ENCODE results near the gene RYR2. TPM values are rescaled to one million over a fixed set of nuclear protein-coding genes. Genes with fewer than 3 reads are reported as not detected.

The RYR2 gene
- total and polyA plus RNA-seq, 9 of the 15 experiments (the other 6 are each of a cell fraction or from before 2014, with no cell fraction given), result 0.03 to 0.42 (median 0.14) TPM

DNA sequence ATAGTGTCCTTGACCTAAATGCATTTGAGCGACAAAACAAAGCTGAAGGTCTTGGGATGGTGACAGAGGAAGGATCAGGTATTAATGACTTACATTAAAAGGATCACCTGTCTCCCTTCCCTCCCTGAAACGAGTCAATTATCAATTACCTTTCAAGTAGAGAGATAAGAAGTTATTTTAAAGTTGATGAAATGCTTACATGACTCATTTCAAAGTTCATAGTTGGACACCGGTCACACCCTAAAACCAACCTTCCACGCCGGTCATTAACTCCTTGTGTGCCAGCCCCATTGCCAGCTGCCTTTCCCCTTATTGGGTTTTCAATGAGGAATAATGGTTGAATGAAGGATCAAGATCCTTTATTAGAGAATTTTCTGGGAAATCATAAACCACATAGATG is 719.0 kb downstream of the RYR2 start:
- no peak for DNase-seq (ENCODE audit: extremely low read depth in 1 of 4, low spot score in 3 of 4)
- TF ChIP-seq, protein P1, sequence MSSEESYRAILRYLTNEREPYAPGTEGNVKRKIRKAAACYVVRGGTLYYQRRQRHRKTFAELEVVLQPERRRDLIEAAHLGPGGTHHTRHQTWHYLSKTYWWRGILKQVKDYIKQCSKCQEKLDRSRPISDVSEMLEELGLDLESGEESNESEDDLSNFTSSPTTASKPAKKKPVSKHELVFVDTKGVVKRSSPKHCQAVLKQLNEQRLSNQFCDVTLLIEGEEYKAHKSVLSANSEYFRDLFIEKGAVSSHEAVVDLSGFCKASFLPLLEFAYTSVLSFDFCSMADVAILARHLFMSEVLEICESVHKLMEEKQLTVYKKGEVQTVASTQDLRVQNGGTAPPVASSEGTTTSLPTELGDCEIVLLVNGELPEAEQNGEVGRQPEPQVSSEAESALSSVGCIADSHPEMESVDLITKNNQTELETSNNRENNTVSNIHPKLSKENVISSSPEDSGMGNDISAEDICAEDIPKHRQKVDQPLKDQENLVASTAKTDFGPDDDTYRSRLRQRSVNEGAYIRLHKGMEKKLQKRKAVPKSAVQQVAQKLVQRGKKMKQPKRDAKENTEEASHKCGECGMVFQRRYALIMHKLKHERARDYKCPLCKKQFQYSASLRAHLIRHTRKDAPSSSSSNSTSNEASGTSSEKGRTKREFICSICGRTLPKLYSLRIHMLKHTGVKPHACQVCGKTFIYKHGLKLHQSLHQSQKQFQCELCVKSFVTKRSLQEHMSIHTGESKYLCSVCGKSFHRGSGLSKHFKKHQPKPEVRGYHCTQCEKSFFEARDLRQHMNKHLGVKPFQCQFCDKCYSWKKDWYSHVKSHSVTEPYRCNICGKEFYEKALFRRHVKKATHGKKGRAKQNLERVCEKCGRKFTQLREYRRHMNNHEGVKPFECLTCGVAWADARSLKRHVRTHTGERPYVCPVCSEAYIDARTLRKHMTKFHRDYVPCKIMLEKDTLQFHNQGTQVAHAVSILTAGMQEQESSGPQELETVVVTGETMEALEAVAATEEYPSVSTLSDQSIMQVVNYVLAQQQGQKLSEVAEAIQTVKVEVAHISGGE (CRISPR knock-in tag; IDR thresholded peaks at IDR 0.05), result no peak
- TF ChIP-seq ZNF146 (CRISPR knock-in tag; IDR thresholded peaks at IDR 0.05; ENCODE audit: unreplicated experiment) (no peak), MBD2 (IDR thresholded peaks at IDR 0.05; ENCODE audit: borderline replicate concordance, low read depth) (no peak), ZFX (CRISPR knock-in tag; IDR thresholded peaks at IDR 0.05) (no peak), TCF7L2 (IDR thresholded peaks at IDR 0.05; ENCODE audit: low read depth, low read length) (no peak), SRF (CRISPR knock-in tag; IDR thresholded peaks at IDR 0.05) (no peak), SETDB1 (IDR thresholded peaks at IDR 0.05; ENCODE audit: low read length) (no peak), FOXK1 (CRISPR knock-in tag; IDR thresholded peaks at IDR 0.05; ENCODE audit: borderline replicate concordance) (no peak), MAZ (CRISPR knock-in tag; conservative IDR thresholded peaks at IDR 0.05 in 1 of 2, IDR thresholded peaks at IDR 0.05 in 1 of 2) (no peak), FOXM1 (IDR thresholded peaks at IDR 0.05; ENCODE audit: low read depth) (no peak), FOXM1 (CRISPR knock-in tag; IDR thresholded peaks at IDR 0.05; ENCODE audit: low read depth) (no peak), BMI1 (IDR thresholded peaks at IDR 0.05; ENCODE audit: low read length) (no peak)
- TF ChIP-seq, protein P2, sequence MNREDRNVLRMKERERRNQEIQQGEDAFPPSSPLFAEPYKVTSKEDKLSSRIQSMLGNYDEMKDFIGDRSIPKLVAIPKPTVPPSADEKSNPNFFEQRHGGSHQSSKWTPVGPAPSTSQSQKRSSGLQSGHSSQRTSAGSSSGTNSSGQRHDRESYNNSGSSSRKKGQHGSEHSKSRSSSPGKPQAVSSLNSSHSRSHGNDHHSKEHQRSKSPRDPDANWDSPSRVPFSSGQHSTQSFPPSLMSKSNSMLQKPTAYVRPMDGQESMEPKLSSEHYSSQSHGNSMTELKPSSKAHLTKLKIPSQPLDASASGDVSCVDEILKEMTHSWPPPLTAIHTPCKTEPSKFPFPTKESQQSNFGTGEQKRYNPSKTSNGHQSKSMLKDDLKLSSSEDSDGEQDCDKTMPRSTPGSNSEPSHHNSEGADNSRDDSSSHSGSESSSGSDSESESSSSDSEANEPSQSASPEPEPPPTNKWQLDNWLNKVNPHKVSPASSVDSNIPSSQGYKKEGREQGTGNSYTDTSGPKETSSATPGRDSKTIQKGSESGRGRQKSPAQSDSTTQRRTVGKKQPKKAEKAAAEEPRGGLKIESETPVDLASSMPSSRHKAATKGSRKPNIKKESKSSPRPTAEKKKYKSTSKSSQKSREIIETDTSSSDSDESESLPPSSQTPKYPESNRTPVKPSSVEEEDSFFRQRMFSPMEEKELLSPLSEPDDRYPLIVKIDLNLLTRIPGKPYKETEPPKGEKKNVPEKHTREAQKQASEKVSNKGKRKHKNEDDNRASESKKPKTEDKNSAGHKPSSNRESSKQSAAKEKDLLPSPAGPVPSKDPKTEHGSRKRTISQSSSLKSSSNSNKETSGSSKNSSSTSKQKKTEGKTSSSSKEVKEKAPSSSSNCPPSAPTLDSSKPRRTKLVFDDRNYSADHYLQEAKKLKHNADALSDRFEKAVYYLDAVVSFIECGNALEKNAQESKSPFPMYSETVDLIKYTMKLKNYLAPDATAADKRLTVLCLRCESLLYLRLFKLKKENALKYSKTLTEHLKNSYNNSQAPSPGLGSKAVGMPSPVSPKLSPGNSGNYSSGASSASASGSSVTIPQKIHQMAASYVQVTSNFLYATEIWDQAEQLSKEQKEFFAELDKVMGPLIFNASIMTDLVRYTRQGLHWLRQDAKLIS (CRISPR knock-in tag; IDR thresholded peaks at IDR 0.05), result no peak

More for the DNA sequence above, 719.0 kb downstream of the RYR2 start:
- no peak overlapping the region for H3K4me3 ChIP-seq
- H3K4me1 ChIP-seq (replicated peaks in 1 of 2; ENCODE audit: control insufficient read depth in 2 of 2, insufficient read depth in 2 of 2, low read length in 2 of 2), result no peaks in the 10 kb centered on the region
- in situ Hi-C loops (cut with MboI) (no loop called here), intact Hi-C loops (cut with micrococcal nuclease) (no loop called here)
- no peak overlapping the region for H3K4me2 ChIP-seq (ENCODE audit: insufficient read depth, low read length)
- ChIA-PET CTCF (ENCODE audit: low intra/inter-chr PET ratio) (no interaction called here), POLR2A (interaction anchor here (0.7 kb wide), 1 partner anchor 1534 kb away, joined by 6 read pairs; no protein-coding TSS in a partner anchor)
- FAIRE-seq (no peak), ATAC-seq (no peak)
- WGBS (ENCODE audit: insufficient coverage, low coverage, missing lambda C conversion rate), result 3% methylated on average over 5 of the region's 5 CpGs
- H3K36me3 ChIP-seq (ENCODE audit: control insufficient read depth, insufficient read depth, low read length), result no peaks in the 10 kb centered on the region
- BruUV-seq (replicated peaks), result no TSS peak
- no peaks in the 10 kb centered on the region for H4K20me1 ChIP-seq (replicated peaks; ENCODE audit: control insufficient read depth, insufficient read depth, low read length)
- H3K9me3 ChIP-seq (replicated peaks; ENCODE audit: control insufficient read depth, insufficient read depth, low read depth, low read length), result no peaks in the 10 kb centered on the region; the same call in 1 of the 2 replicates
- no peaks in the 10 kb centered on the region for H3K79me2 ChIP-seq (ENCODE audit: control insufficient read depth, insufficient read depth, low read length)
- H3K27me3 ChIP-seq (ENCODE audit: control insufficient read depth in 2 of 2, insufficient read depth in 2 of 2, low read length in 2 of 2), result no peaks in the 10 kb centered on the region
- H3K9ac ChIP-seq (ENCODE audit: insufficient read depth in 1 of 2, low read depth in 2 of 2, low read length in 2 of 2), result no peak overlapping the region
- H3K27ac ChIP-seq (ENCODE audit: extremely low read depth, low read depth, low read length), result no peak overlapping the region
- H2AFZ ChIP-seq (ENCODE audit: low read depth, low read length), result no peak overlapping the region
- H3K9me1 ChIP-seq (ENCODE audit: control insufficient read depth, insufficient read depth, low read length), result no peaks in the 10 kb centered on the region
